Kidney epithelial cell (primary cell): Measurements from ENCODE around the gene KDM2A. TPM values are rescaled to one million over a fixed set of nuclear protein-coding genes. Genes with fewer than 3 reads are reported as not detected.

ENCODE experiments used
- DNase-seq: peaks from one replicate; pipeline ENCODE4 v3.0.0-alpha.2; 2010; ENCODE audit warnings: low read depth
- H3K27me3 ChIP-seq: 2 replicates; pipeline ENCODE4 v1.6.0; 2011; ENCODE audit warnings: low read length; ENCODE audit not compliant: control insufficient read depth, insufficient read depth
- H3K36me3 ChIP-seq: 2 replicates; pipeline ENCODE4 v1.5.1; 2011; ENCODE audit warnings: low read length; ENCODE audit not compliant: control insufficient read depth, insufficient read depth
- H3K4me3 ChIP-seq: 2 replicates; pipeline ENCODE4 v1.5.1; 2011; ENCODE audit warnings: low read depth, mild to moderate bottlenecking, control low read depth, low read length
- total RNA-seq: library from RNA; depleted of rRNA; stranded (reverse); fragments of >200 nt; gene quantifications from 2 replicates; pipeline ENCODE4 v1.2.3, GENCODE V29; 2015
- TF ChIP-seq, protein P1 (sequence below): IDR thresholded peaks from 2 replicates; pipeline ENCODE4 v1.5.1; 2011; ENCODE audit warnings: mild to moderate bottlenecking, moderate library complexity, low read length, control low read depth, inconsistent platforms; ENCODE audit not compliant: insufficient read depth, poor library complexity, severe bottlenecking

Gene KDM2A
- total RNA-seq, 1 donor from 2014 or later = 36.2 TPM

DNA sequence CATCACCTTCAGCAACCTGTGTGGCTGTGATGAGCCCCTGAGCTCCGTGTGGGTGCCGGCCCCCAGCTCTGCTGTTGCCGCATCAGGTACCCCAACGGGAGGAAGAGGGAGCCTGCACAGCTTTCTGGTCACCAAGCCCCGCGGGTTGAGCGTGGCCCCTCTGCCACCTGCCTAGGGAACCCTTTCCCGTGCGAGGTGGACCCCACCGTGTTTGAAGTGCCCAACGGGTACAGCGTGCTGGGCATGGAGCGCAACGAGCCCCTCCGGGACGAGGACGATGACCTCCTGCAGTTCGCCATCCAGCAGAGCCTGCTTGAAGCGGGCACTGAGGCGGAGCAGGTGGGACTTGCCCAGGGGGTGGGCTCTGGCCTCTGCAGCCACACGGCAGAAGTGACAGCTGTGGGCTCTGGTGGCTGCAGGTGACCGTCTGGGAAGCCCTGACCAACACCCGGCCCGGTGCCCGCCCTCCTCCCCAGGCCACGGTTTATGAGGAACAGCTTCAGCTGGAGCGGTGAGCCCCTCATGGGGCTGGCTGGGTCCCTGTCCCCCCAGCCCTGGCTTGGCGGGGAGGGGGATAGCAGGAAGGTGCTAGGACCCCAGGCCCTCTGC, 182.4 kb downstream of the KDM2A start:
- Histone ChIP-seq H3K4me3 (no peak overlapping the region), H3K27me3 (no peaks in the 10 kb centered on the region), H3K36me3 (peaks cover 3% of the 10 kb centered on the region)
- TF ChIP-seq, protein P1, sequence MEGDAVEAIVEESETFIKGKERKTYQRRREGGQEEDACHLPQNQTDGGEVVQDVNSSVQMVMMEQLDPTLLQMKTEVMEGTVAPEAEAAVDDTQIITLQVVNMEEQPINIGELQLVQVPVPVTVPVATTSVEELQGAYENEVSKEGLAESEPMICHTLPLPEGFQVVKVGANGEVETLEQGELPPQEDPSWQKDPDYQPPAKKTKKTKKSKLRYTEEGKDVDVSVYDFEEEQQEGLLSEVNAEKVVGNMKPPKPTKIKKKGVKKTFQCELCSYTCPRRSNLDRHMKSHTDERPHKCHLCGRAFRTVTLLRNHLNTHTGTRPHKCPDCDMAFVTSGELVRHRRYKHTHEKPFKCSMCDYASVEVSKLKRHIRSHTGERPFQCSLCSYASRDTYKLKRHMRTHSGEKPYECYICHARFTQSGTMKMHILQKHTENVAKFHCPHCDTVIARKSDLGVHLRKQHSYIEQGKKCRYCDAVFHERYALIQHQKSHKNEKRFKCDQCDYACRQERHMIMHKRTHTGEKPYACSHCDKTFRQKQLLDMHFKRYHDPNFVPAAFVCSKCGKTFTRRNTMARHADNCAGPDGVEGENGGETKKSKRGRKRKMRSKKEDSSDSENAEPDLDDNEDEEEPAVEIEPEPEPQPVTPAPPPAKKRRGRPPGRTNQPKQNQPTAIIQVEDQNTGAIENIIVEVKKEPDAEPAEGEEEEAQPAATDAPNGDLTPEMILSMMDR = no peak
- DNase-seq = no peak

DNA sequence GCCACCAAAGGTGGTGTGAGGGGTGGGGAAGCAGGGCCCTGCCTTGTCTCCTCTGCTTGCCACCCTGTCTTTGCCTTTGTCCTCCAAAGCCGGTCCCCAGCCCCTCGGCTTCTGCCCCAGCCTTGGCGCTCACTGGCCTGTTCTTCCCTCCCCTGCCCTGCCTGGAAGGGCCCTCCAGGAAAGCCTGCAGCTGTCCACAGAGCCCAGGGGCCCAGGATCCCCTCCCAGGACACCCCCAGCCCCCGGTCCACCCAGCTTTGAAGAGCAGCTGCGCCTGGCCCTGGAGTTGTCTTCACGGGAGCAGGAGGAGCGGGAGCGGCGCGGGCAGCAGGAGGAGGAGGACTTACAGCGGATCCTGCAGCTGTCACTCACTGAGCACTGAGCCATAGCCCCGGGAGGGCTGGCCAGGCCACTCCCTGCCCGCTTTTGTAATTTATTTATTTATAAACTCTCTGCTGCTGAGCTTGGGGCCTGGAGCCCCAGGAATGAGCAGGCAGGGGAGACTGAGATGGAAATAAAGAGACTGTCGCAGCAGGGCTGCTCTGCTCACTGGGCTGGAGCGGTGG, 183.0 kb downstream of the KDM2A start:
- H3K27me3 ChIP-seq = no peaks in the 10 kb centered on the region
- no peak overlapping the region for H3K4me3 ChIP-seq
- peaks cover 3% of the 10 kb centered on the region for H3K36me3 ChIP-seq
- TF ChIP-seq, protein P1 = no peak
- no peak for DNase-seq

DNA sequence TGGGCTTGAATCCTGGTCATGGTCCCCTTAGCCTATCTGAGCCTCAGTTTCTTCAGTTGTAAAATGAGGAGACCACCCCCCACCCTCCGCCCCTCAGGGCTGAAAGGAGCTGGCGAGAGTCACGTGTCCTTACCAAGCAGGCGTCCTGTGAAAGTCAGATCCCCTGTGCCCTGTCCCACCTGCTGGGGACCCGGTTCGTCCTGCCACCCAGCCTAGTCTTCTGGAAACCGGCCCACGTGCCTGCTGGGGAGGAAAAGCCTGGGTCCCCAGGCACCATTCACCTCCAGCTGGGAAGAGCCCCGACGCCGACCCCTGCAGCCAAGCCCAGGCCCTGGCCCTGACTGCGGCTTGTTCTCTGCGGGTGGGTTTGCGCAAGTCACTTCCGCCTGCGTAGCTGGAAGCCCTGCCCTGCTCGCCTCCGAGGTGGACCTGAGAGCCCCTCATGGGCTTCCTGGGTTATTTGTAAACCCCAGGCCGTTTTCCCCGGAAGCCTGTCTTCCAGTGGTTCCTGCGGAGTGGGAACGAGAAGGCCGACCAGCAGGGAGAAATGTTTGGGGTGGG, 183.6 kb downstream of the KDM2A start:
- H3K36me3 ChIP-seq = peaks cover 3% of the 10 kb centered on the region

DNA sequence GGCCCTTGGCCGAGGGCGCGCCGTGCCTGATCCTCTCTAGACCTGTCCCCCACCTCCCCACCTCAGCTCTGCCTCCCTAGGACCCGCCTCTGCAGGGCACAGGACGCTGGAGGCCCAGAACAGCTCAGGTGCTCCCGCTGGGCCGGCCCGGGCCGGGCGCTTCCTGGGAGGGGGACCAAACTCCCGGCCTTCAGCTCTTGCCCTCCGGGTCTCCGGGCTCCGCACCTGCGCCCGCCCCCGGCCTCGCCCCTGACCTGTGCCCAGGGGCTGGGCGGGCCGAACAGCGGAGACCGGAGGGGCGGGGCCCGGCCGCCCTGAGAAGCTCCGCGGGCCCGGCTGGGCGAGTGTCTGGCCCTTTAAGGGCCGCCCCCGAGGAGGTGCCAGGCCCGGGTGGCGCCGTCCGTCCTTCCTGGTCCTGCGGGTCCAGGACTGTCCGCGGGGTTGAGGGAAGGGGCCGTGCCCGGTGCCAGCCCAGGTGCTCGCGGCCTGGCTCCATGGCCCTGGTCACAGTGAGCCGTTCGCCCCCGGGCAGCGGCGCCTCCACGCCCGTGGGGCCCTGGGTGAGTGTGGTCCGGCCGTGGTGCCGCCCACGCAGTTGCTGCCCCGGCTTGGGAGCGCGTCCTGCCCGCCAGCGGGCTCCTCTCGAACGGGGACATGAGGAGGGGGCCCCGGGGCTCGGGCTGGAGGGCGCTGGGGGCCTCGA, 184.2 kb downstream of the KDM2A start, which contains the start of gene SSH3:
Gene SSH3 (plus strand): TSS at position 399 of the 703 bp plus-strand sequence. CDS start 96 bp downstream, at position 495.
- H3K36me3 ChIP-seq = peaks cover 3% of the 10 kb centered on the region
- TF ChIP-seq, protein P1 = no peak
- no peak for DNase-seq

More for the DNA sequence above, 183.6 kb downstream of the KDM2A start:
- no peaks in the 10 kb centered on the region for H3K27me3 ChIP-seq
- peak overlapping the region; percentile 95 for H3K4me3 ChIP-seq
- no peak for DNase-seq
- TF ChIP-seq, protein P1 = no peak

DNA sequence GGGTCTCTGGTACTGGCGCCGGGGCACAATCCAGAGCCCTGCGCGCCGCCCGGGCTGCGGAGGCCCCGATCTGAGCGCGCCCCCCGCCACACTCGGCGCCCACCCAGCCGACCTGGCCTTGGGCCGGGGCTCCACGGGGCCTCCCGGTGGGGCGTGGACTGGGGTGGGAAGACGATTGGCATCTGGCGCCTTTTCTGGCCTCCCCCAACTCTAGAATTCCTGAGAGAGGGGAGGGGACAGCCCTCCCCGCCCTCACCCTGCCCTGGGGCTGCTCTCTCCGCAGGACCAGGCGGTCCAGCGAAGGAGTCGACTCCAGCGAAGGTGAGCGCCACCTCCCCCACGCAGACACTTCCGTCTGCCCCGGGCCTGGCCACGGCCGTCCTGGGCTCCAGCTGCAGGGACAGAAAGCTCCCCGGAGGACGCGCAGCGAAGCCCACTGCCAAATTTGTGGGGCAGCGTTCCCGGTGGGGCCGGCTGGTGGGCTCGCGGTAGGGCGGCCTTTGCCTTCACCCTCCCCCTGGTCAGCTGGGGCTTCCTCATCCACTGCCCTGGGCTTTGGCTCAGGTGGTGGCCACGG, 184.9 kb downstream of the KDM2A start:
- Histone ChIP-seq H3K27me3 (no peaks in the 10 kb centered on the region), H3K36me3 (peaks cover 3% of the 10 kb centered on the region), H3K4me3 (peak overlapping the region; percentile 95)
- DNase-seq = no peak
- TF ChIP-seq, protein P1 = no peak

More for the DNA sequence above, 184.2 kb downstream of the KDM2A start, which contains the start of gene SSH3:
- Histone ChIP-seq H3K4me3 (peak within 1 kb of the TSS; percentile 95), H3K27me3 (no peaks in the 10 kb centered on the region)
